GM23248 (cell line): ENCODE measurements around the gene CACNA1D. TPM values are rescaled to one million over a fixed set of nuclear protein-coding genes. Genes with fewer than 3 reads are reported as not detected.

Experiments used
- DNase-seq: peaks from one replicate; pipeline ENCODE4 v3.0.0-alpha.2; 2015
- H2AFZ ChIP-seq: fragments of 200-600 bp; sonication (generic); 2 replicates; pipeline ENCODE4 v1.6.1; 2016; ENCODE audit warnings: antibody characterized with exemption
- H3F3A ChIP-seq: fragments of 200-600 bp; sonication (generic); 2 replicates; pipeline ENCODE4 v1.6.1; 2016; ENCODE audit warnings: mild to moderate bottlenecking, antibody characterized with exemption, mixed run types; ENCODE audit not compliant: insufficient read depth
- H3K27ac ChIP-seq: fragments of 200-600 bp; sonication (generic); 2 replicates; pipeline ENCODE4 v1.5.1; 2016; ENCODE audit warnings: mild to moderate bottlenecking
- H3K27me3 ChIP-seq: fragments of 200-600 bp; sonication (generic); replicated peaks from 2 replicates; pipeline ENCODE4 v1.6.1; 2016; ENCODE audit warnings: mild to moderate bottlenecking; ENCODE audit not compliant: insufficient read depth
- H3K36me3 ChIP-seq: fragments of 200-600 bp; sonication (generic); 2 replicates; pipeline ENCODE4 v1.6.1; 2016; ENCODE audit warnings: low read depth, mild to moderate bottlenecking
- H3K4me1 ChIP-seq: fragments of 200-600 bp; sonication (generic); 2 replicates; pipeline ENCODE4 v1.6.1; 2016; ENCODE audit warnings: mild to moderate bottlenecking; ENCODE audit not compliant: insufficient read depth
- H3K4me2 ChIP-seq: fragments of 200-600 bp; sonication (generic); one replicate; pipeline ENCODE4 v1.6.1; 2016; ENCODE audit warnings: mild to moderate bottlenecking; ENCODE audit not compliant: unreplicated experiment
- H3K4me3 ChIP-seq: fragments of 200-600 bp; sonication (generic); 2 replicates; pipeline ENCODE4 v1.5.1; 2016; ENCODE audit warnings: mild to moderate bottlenecking
- H3K79me2 ChIP-seq: fragments of 200-600 bp; sonication (generic); 2 replicates; pipeline ENCODE4 v1.6.1; 2016; ENCODE audit warnings: mild to moderate bottlenecking; ENCODE audit not compliant: insufficient read depth
- H3K9ac ChIP-seq: fragments of 200-600 bp; sonication (generic); 2 replicates; pipeline ENCODE4 v1.6.1; 2016; ENCODE audit warnings: mild to moderate bottlenecking
- H3K9me2 ChIP-seq: fragments of 200-600 bp; sonication (generic); 2 replicates; pipeline ENCODE4 v1.6.1; 2016; ENCODE audit warnings: mixed run types, mild to moderate bottlenecking, moderate library complexity; ENCODE audit not compliant: insufficient read depth
- H3K9me3 ChIP-seq: fragments of 200-600 bp; sonication (generic); one replicate; pipeline ENCODE4 v1.6.1; 2017; ENCODE audit warnings: low read depth
- H4K20me1 ChIP-seq: fragments of 200-600 bp; sonication (generic); 2 replicates; pipeline ENCODE4 v1.6.0; 2016; ENCODE audit not compliant: insufficient read depth
- EZH2 ChIP-seq: fragments of 200-600 bp; sonication (generic); IDR thresholded peaks from 2 replicates; pipeline ENCODE4 v1.6.1; 2018; ENCODE audit warnings: antibody characterized with exemption, mild to moderate bottlenecking; ENCODE audit not compliant: insufficient read depth, poor library complexity, severe bottlenecking
- EZH2phosphoT487 ChIP-seq: fragments of 200-600 bp; sonication (generic); IDR thresholded peaks from 2 replicates; pipeline ENCODE4 v1.6.1; 2018; ENCODE audit warnings: antibody characterized with exemption, moderate library complexity, mild to moderate bottlenecking, low read depth; ENCODE audit not compliant: insufficient read depth
- WGBS, 2 experiments: methylation state at CpG; one replicate each; pipeline ENCODE4 v1.1.6; 2015 to 2017; ENCODE audit warnings: low lambda C conversion rate in 2 of 2, low coverage in 1 of 2; ENCODE audit errors: missing lambda C conversion rate in 2 of 2; 5-methylcytosine and 5-hydroxymethylcytosine counted together
- in situ Hi-C: fragments of 300-500 bp; cut with MboI; formaldehyde crosslinking; loops from 2 replicates; pipeline ENCODE4 v1.15.0; 2020
- polyA plus RNA-seq: library from polyadenylated mRNA; unstranded; fragments of >200 nt; fragmentation: Nextera tagmentation; extraction: Ambion mirVana; gene quantifications from 2 replicates; pipeline ENCODE4 v1.2.1, GENCODE V29; 2016
- total RNA-seq: library from RNA; depleted of rRNA; stranded (reverse); fragments of >200 nt; shearing (Covaris generic); gene quantifications from 2 replicates; pipeline ENCODE4 v1.2.3, GENCODE V29; 2014

Gene CACNA1D
- total and polyA plus RNA-seq, 2 experiments from 2014 or later, result not detected

- Histone ChIP-seq H3K79me2 (no peaks in the 10 kb centered on the region), H3K36me3 (no peaks in the 10 kb centered on the region), H2AFZ (no peak overlapping the region), H3K27me3 (peaks cover 29% of the 10 kb centered on the region), H3K9me2 (no peaks in the 10 kb centered on the region), H3K4me3 (no peak overlapping the region), H3F3A (no peaks in the 10 kb centered on the region), H3K27ac (no peak overlapping the region), H4K20me1 (no peaks in the 10 kb centered on the region), H3K4me1 (no peaks in the 10 kb centered on the region), H3K9me3 (no peaks in the 10 kb centered on the region), H3K4me2 (no peak overlapping the region), H3K9ac (no peak overlapping the region)
- in situ Hi-C loops, result no loop called here
- 45 to 46% methylated on average over 4 of the region's 4 CpGs for WGBS, 2 experiments
- TF ChIP-seq EZH2phosphoT487 (no peak), EZH2 (no peak)
- DNase-seq, result no peak
Observed at GRCh38 chr3:53490459-53490968, 3.9 kb upstream of the CACNA1D start.

- no peak overlapping the region for H3K9ac ChIP-seq
- in situ Hi-C loops, result no loop called here
- no peaks in the 10 kb centered on the region for H4K20me1 ChIP-seq
- no peaks in the 10 kb centered on the region for H3K4me1 ChIP-seq
- H3K27ac ChIP-seq, result no peak overlapping the region
- H3K27me3 ChIP-seq, result peaks cover 30% of the 10 kb centered on the region
- H3K4me3 ChIP-seq, result no peak overlapping the region
- H2AFZ ChIP-seq, result no peak overlapping the region
- H3F3A ChIP-seq, result no peaks in the 10 kb centered on the region
- TF ChIP-seq EZH2phosphoT487 (no peak), EZH2 (no peak)
- H3K9me2 ChIP-seq, result no peaks in the 10 kb centered on the region
- WGBS, 2 experiments, result 70 to 83% methylated on average over 6 of the region's 6 CpGs
- H3K79me2 ChIP-seq, result no peaks in the 10 kb centered on the region
- H3K4me2 ChIP-seq, result no peak overlapping the region
- no peaks in the 10 kb centered on the region for H3K36me3 ChIP-seq
- no peaks in the 10 kb centered on the region for H3K9me3 ChIP-seq
- DNase-seq, result no peak
Observed at GRCh38 chr3:53491276-53491675, 3.1 kb upstream of the CACNA1D start.

- Histone ChIP-seq H3K4me1 (no peaks in the 10 kb centered on the region), H3K4me2 (no peak overlapping the region), H3K27me3 (peaks cover 34% of the 10 kb centered on the region), H3F3A (no peaks in the 10 kb centered on the region), H3K36me3 (no peaks in the 10 kb centered on the region), H3K79me2 (no peaks in the 10 kb centered on the region), H3K27ac (no peak overlapping the region), H3K9me2 (no peaks in the 10 kb centered on the region), H3K9me3 (no peaks in the 10 kb centered on the region), H3K4me3 (no peak overlapping the region), H3K9ac (no peak overlapping the region), H2AFZ (no peak overlapping the region), H4K20me1 (no peaks in the 10 kb centered on the region)
- TF ChIP-seq EZH2 (no peak), EZH2phosphoT487 (no peak)
- no peak for DNase-seq
- in situ Hi-C loops, result no loop called here
- WGBS, 2 experiments, result 44 to 47% methylated on average over 9 to 13 of the region's 13 CpGs
Observed at GRCh38 chr3:53493595-53493962, 832 bp upstream of the CACNA1D start.

GRCh38 chr3:53495146-53495519, 722 bp downstream of the CACNA1D start:
- H2AFZ ChIP-seq, result 0 out of 2 replicates have a peak overlapping the region, but pooled peaks have one; percentile 4
- H3K4me1 ChIP-seq, result no peaks in the 10 kb centered on the region
- DNase-seq, result no peak
- peak overlapping the region; percentile 12; the same call in 1 of the 2 replicates for H3K4me3 ChIP-seq
- no peak overlapping the region for H3K9ac ChIP-seq
- no peaks in the 10 kb centered on the region for H3F3A ChIP-seq
- in situ Hi-C loops, result no loop called here
- no peak overlapping the region for H3K27ac ChIP-seq
- 2 to 4% methylated on average over 23 to 24 of the region's 27 CpGs for WGBS, 2 experiments
- no peaks in the 10 kb centered on the region for H3K9me3 ChIP-seq
- no peaks in the 10 kb centered on the region for H3K79me2 ChIP-seq
- no peaks in the 10 kb centered on the region for H4K20me1 ChIP-seq
- peak overlapping the region; percentile 39 for H3K4me2 ChIP-seq
- H3K36me3 ChIP-seq, result no peaks in the 10 kb centered on the region
- no peaks in the 10 kb centered on the region for H3K9me2 ChIP-seq
- peak; percentile 84 for TF ChIP-seq EZH2
- TF ChIP-seq EZH2phosphoT487, result no peak
- H3K27me3 ChIP-seq, result peaks cover 34% of the 10 kb centered on the region
